ENCODE data around the gene NANP.
"Not testable (repeated sequence)": the region's sequence is repeated elsewhere in the genome, so short reads cannot be mapped to it uniquely, and the experiment has no call there.

NANP gene

GRCh38 chr20:25606094-25606695, 17.6 kb downstream of the NANP start:
- DNase-seq (ENCODE audit: low read depth) = no peak

GRCh38 chr20:25605148-25605547, 18.7 kb downstream of the NANP start:
- DNase-seq (ENCODE audit: low read depth) = no peak

GRCh38 chr20:25604611-25605010, 19.2 kb downstream of the NANP start:
- no peak for DNase-seq (ENCODE audit: low read depth)

GRCh38 chr20:25602914-25603309, 20.9 kb downstream of the NANP start:
- not testable (repeated sequence) for DNase-seq (ENCODE audit: low read depth)

- DNase-seq (ENCODE audit: low read depth) = not testable (repeated sequence)
Observed at GRCh38 chr20:25602191-25602913, 21.5 kb downstream of the NANP start.

- no peak for DNase-seq (ENCODE audit: low read depth)
Observed at GRCh38 chr20:25601659-25602058, 22.2 kb downstream of the NANP start.

- DNase-seq (ENCODE audit: low read depth) = no peak
Observed at GRCh38 chr20:25600632-25601031, 23.2 kb downstream of the NANP start.

GRCh38 chr20:25592135-25592852, 31.5 kb downstream of the NANP start:
- DNase-seq (ENCODE audit: low read depth) = no peak

- DNase-seq (ENCODE audit: low read depth) = not testable (repeated sequence)
Observed at GRCh38 chr20:25590778-25591177, 33.0 kb downstream of the NANP start.

GRCh38 chr20:25588491-25588890, 35.3 kb downstream of the NANP start:
- no peak for DNase-seq (ENCODE audit: low read depth)

GRCh38 chr20:25587536-25587935, 36.3 kb downstream of the NANP start:
- no peak for DNase-seq (ENCODE audit: low read depth)

GRCh38 chr20:25586877-25587276, 36.9 kb downstream of the NANP start:
- no peak for DNase-seq (ENCODE audit: low read depth)

- peak; percentile 15 for DNase-seq (ENCODE audit: low read depth)
Observed at GRCh38 chr20:25584905-25585704, 38.7 kb downstream of the NANP start, which contains the start of gene NINL. TSS of gene NINL (minus strand) at chr20:25585531. CDS start at chr20:25526587, 58,944 bp downstream.

GRCh38 chr20:25583607-25584006, 40.2 kb downstream of the NANP start:
- not testable (repeated sequence) for DNase-seq (ENCODE audit: low read depth)

- DNase-seq (ENCODE audit: low read depth) = no peak
Observed at GRCh38 chr20:25580711-25581110, 43.1 kb downstream of the NANP start.

- no peak for DNase-seq (ENCODE audit: low read depth)
Observed at GRCh38 chr20:25579081-25579770, 44.6 kb downstream of the NANP start.

- no peak for DNase-seq (ENCODE audit: low read depth)
Observed at GRCh38 chr20:25576783-25577530, 46.9 kb downstream of the NANP start.

GRCh38 chr20:25574411-25574810, 49.4 kb downstream of the NANP start:
- no peak for DNase-seq (ENCODE audit: low read depth)

- DNase-seq (ENCODE audit: low read depth) = no peak
Observed at GRCh38 chr20:25573288-25574251, 50.2 kb downstream of the NANP start.

GRCh38 chr20:25571817-25572216, 52.0 kb downstream of the NANP start:
- no peak for DNase-seq (ENCODE audit: low read depth)
